ENCODE data around the gene IGSF9.

Gene IGSF9

GRCh38 chr1:159972443-159973205 is 27.2 kb upstream of the IGSF9 start:
- DNase-seq, result no peak

GRCh38 chr1:159970932-159971342 is 25.5 kb upstream of the IGSF9 start:
- no peak for DNase-seq

GRCh38 chr1:159968901-159969300 is 23.5 kb upstream of the IGSF9 start:
- no peak for DNase-seq

- no peak for DNase-seq
Observed at GRCh38 chr1:159965263-159965662, 19.9 kb upstream of the IGSF9 start.

- DNase-seq, result no peak
Observed at GRCh38 chr1:159964144-159964543, 18.7 kb upstream of the IGSF9 start.

GRCh38 chr1:159962176-159962575 is 16.8 kb upstream of the IGSF9 start:
- no peak for DNase-seq

GRCh38 chr1:159961636-159962035 is 16.2 kb upstream of the IGSF9 start:
- DNase-seq, result no peak

GRCh38 chr1:159960721-159961381 is 15.4 kb upstream of the IGSF9 start:
- DNase-seq, result no peak

- DNase-seq, result no peak
Observed at GRCh38 chr1:159959451-159959850, 14.0 kb upstream of the IGSF9 start.

GRCh38 chr1:159958719-159959380 is 13.4 kb upstream of the IGSF9 start:
- no peak for DNase-seq

- no peak for DNase-seq
Observed at GRCh38 chr1:159957824-159958268, 12.4 kb upstream of the IGSF9 start.

GRCh38 chr1:159955456-159955855 is 10.0 kb upstream of the IGSF9 start:
- no peak for DNase-seq

GRCh38 chr1:159953536-159954515 is 8.4 kb upstream of the IGSF9 start, which contains the start of gene SLAMF9:
TSS of gene SLAMF9 (minus strand) at chr1:159954237. CDS start at chr1:159954137, 100 bp downstream.
- no peak for DNase-seq

GRCh38 chr1:159952932-159953331 is 7.5 kb upstream of the IGSF9 start:
- DNase-seq, result no peak

- no peak for DNase-seq
Observed at GRCh38 chr1:159951551-159951950, 6.1 kb upstream of the IGSF9 start.

- no peak for DNase-seq
Observed at GRCh38 chr1:159951016-159951415, 5.6 kb upstream of the IGSF9 start.

- no peak for DNase-seq
Observed at GRCh38 chr1:159949981-159950381, 4.6 kb upstream of the IGSF9 start.

- DNase-seq, result no peak
Observed at GRCh38 chr1:159949123-159949522, 3.7 kb upstream of the IGSF9 start.

- DNase-seq, result no peak
Observed at GRCh38 chr1:159947942-159948341, 2.5 kb upstream of the IGSF9 start.

- no peak for DNase-seq
Observed at GRCh38 chr1:159946242-159947187, 1.1 kb upstream of the IGSF9 start.

Data from activated gamma-delta T cell treated with Interleukin-2 at 50 U/mL for 16 hours (primary cell).